HG02970 (cell line): Measurements from ENCODE around the gene DDX41.
"Not testable (repeated sequence)": the region's sequence is repeated elsewhere in the genome, so short reads cannot be mapped to it uniquely, and the experiment has no call there.

Experiments used
- ATAC-seq: cut with Tn5 transposase; IDR thresholded peaks from one replicate; pipeline ENCODE4 v1.9.1; 2021; ENCODE audit warnings: mild to moderate bottlenecking, moderate library complexity, moderate number of reproducible peaks; ENCODE audit not compliant: unreplicated experiment, low FRiP score

DDX41 gene

DNA sequence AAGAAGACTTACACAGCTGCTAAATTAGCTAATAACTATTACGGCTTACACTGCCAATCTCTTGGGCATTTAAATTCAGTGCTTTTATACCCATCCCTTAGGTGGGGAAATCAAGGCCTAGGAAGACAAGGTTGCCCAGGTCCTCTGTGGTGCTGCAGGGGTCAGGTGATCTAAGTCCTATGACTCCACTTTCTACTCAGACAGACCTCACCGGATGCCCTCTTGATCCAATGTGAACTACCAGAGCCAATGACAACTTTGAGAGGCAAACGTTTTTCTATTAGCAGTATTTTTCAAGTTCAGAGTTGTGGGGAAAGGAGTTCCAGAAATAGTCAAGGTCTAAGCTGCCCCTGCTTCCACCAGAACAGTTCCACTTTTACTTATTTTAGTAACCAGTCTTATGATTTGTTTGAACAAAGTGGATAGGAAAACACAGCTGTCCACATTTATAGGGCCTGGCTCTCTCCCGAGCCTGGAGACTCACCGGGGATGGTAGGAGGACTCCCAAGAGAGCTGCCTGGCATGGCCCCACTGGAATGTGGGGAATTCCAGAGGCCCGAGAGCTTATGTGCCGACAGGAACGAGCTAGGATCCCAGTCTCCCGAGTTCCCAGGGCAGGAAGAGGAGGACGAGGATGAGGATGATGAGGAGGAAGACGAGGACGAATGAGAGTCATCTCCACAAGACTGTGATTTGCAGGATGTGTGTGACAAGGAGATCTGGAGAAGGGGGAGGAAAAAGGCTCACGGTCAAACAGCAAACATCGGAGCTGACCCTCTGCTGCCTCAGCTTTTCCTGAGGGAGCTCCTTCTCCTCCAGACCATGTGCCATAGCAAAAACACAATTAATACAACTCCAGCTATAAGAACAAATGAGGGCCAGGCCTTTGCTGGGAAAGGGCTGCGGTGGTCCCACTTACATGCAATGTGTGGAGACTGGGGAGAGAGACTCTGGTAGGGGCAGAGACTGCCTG, 20.9 kb upstream of the DDX41 start:
- ATAC-seq, result no peak

DNA sequence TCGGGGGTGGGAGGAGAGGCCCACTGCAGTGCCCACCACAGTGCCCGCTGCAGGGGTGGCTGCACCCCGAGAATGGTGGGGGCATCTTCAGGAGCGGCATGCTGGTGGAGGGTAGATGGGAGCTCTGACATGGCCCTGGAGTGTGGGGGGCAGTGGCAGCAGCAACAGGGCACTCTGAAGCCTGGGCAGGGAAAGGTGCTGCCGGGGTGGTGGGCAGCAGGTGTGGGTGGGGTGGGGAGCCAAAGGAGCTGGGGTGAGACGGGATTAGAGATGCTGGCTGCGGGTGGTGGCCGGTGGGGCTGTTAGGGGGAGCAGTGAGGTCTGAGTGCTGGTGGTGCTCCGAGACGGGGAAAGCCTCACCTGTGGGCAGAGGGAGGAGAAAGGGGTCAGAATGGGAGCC, 19.6 kb upstream of the DDX41 start:
- no peak for ATAC-seq

DNA sequence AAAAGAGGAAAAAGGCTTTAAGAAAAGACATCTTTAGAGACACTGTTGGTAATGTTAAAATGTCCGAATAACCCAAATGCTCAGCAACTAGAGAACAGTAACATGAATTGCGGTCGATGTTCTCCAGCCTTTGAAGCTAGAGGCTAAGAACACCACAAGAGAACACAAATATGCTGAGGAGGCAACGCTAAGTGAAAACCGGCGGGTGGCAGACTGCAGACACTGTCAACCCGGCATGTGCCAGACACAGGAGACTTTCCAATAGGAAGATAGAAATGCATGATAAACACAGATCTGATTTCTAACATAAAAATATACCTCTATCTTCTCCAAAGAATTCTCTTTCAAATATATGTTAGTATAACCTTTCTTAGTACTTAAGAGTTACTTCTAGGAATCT, 18.4 kb upstream of the DDX41 start:
- no peak for ATAC-seq

DNA sequence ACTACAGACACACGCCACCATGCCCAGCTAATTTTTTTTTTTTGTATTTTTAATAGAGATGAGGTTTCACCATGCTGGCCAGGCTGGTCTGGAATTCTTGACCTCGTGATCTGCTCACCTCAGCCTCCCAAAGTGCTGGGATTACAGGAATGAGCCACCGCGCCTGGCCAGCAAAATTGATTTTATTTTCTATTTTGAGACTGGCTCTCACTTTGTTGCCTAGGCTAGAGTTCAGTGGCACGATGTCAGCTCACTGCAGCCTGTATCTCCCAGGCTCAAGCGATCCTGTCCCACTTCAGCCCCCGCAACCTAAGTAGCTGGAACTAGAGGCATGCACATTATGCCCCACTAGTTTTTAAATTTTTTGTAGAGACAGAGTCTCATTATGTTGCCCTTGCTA, 17.7 kb upstream of the DDX41 start:
- not testable (repeated sequence) for ATAC-seq

DNA sequence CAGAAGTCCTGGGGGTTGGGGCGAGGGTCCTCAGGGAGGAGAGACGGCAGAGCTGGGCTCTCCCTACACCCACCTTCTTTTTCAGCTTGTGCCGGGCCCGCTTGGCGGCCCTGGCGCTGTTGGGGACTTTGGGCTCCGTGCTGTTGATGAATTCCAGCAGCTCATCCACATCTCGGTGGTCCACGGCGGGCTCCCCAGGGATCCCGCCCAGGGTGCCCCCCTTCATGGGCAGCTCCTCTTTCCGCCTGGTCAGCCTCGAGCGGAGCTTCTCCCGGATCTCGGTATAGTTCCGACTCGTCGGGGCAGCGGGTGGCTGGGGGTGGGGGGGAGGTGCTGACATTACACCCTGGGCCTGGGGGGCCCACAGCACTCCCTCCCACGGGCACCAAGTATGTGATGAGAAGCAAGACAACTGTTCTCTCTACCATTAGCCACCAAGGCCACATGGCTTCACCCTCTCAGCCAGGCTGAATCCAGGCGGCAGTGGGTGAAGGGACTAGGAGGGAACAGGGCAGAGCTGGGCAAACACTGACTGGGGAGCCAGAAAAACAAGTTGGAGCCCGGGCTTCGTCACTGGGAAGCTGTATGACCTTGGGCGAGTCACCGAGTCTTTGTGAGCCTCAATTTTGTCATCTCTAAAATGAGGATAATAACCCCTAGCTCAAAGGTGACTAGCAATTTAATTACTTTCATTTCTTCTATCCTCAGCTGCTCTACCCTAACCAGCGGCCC, 14.6 kb upstream of the DDX41 start:
- ATAC-seq, result no peak

DNA sequence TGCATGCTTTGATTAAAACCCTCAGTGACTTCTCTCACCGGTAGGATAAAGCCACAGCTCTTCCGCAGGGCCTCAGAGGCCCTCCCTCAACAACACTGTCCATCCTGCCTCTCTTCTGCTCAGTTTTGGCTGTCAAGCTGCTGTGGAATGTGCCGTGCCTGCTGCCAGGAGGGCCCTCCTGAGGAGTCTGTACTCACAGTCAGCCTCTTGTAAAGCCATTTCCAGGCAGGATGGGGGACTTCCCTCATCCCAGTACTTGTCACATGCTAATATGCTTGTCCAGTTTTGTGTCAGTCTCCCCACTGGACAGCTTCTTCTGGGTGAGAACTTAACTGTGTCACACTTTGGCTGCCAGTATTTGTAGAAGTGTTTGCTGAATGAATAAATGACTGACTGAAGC, 13.9 kb upstream of the DDX41 start:
- ATAC-seq, result no peak

DNA sequence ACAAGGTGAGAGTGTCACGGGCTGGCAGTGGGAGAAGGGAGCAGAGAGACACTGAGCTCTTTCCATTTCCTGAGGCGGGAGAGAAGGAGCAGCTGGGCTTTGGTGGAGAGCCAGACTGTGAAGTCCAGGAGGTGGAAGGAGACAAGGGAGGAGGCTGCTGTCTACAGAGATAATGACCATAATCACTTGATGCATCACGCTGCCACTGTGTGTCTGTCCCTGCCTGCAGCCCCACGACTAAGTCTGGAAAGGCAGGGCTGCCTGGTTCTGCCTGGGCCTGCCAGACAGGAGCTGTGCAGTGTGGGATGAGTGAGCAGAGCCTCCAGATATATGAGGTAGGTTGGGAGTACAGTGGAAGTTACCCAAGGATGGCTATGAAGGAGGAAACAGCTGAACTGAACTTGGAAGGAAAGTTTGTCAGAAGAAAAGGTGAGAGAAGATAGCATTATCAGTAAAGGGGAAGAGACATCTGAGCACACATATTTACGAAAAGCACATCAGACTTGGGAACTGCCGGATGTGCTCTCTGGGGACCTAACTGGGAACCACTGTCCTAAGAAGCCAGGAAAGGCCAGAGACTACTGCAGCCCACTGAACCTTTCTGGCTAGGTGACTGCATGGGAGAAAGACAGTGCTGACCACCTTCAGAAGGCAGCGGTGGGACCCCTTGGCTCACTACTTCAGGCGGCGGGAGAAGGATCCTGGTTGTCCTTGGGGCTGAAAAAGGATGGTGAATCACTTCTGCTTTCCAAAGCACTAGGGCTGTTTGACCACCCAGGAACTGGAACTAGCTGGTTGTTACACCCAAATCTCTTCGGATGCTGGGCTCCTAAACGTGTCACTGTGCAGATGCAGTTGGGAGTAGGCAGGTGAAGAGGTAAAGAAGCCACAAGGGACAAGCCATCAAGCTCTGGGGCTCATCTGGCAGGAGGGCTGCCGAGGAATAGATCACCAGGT, 12.8 kb upstream of the DDX41 start:
- ATAC-seq, result no peak

DNA sequence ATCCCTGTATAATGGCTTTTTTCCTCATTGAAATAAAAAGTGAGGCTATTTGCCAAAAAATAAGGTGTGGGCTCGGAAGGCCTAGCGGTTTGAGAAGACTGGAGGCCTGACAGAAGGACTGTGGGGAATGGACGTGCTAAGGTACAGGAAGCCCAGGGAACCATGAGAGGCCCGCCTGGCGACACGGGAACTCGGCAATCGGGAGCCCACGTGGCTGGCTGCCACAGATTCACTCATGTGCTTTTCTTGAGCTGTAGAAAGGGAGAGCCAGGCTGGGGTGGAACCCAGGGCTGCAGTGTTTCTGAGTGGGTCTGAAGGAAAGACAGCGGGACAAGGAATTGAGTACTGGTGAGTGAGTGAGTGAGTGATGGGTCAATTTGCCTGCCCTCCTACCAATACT, 11.9 kb upstream of the DDX41 start:
- ATAC-seq, result no peak

DNA sequence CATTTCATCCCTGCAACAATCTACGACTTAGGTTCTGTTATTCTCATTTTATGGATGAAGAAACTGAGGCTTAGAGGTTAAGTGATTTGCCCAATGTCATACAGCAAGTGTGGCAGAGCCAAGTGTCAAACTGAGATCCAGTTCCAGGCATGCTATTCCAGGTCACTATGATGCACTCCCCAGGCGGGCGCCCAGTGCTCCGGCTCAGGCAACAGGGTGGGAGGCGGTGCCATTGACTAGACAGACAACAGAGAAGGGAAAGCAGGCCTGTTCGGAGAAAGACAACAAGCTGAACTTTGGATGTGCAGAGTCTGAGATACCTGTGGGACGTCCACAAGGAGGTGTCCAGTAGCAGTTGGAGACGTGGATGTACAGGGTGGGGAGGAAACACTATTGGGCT, 10.8 kb upstream of the DDX41 start:
- ATAC-seq, result no peak

DNA sequence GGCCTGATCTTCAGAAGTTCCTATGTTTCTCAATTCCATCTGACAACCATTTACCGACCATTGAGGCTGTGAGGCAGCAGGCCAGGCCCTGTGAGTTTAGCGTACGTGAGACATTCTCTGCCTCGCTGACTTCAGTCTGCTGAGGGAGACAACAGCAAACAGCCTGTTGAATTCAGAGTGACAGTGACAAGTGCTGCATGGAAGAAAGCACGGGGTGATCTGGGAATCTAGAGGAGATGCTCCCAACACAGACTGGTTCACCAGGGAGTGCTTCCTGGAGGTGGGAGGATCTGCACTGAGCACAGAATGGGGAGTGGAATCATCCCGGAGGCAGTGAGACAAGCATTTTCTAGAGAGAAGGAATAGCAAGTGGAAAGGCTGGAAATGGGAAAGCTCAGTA, 10.0 kb upstream of the DDX41 start:
- ATAC-seq, result no peak

DNA sequence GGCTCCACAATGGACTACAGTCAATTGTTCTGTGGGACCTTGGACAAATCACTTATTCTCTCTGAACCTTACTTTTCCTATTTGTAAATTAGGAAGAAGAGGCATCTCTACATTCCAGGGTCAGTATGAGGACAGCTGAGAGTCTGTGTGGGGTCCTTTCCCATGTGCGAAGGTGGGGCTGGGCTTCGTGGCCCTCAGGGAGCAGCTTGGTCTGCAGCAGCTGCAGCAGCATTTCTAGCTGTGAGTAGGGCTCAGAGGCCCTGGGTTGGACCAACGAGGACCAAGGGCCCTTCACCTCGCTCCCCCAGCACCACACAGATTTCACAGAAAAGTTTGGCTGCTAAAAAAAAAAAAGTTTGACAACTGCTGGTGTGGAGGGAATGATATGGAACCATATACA, 9.4 kb upstream of the DDX41 start:
- ATAC-seq, result no peak

DNA sequence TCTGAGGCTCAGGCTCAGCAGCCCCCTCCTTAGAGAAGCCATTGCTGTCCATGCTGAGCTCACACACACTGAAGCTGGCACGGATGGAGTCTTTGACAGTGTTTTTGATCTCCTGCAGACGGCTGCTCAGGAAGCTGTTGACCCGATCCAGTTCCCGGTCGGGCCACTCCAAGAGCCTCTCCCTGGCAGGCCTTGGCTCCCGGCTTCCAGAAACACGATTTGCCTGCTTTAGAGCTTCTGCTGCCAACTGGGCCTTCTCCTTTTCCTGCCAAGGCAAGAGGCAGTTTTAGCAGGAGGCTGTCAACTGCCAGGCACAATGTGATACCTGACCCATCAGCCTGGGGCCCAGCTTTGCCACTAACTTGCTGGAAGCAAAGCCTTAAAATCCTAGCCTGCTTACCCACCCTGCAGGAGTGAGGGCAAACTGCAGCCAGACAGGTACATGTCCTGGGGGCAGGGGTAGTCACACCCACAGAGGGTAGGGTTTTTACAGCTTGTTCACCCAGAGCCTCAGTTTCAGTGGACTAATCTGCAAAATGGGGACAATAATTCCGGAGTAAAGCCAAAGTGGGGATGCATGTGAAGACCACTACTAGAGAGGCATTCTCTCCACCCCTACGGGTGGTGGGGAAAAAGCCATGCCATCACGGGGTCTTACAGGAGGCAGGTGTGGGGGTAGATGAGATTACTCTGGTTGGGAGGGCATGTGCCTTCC, 8.3 kb upstream of the DDX41 start:
- no peak for ATAC-seq

DNA sequence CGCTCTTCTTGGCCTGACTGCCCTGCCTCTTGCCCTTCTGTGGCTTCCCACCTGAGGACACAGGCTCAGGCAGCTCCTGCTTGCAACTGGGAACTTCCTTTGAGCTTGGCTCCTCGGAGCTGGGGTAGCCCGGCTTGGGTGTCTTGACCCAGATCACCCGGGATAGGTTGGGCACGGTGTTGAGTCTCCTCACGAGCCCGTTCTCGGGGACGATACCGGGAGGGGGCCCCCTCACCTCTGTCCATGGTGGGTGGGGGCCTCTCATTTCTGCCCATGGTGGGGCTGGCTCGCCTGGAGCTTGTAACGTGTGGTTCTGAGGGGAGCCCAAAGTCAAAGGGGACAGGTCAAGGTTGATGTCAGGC, 7.8 kb upstream of the DDX41 start:
- ATAC-seq, result no peak

DNA sequence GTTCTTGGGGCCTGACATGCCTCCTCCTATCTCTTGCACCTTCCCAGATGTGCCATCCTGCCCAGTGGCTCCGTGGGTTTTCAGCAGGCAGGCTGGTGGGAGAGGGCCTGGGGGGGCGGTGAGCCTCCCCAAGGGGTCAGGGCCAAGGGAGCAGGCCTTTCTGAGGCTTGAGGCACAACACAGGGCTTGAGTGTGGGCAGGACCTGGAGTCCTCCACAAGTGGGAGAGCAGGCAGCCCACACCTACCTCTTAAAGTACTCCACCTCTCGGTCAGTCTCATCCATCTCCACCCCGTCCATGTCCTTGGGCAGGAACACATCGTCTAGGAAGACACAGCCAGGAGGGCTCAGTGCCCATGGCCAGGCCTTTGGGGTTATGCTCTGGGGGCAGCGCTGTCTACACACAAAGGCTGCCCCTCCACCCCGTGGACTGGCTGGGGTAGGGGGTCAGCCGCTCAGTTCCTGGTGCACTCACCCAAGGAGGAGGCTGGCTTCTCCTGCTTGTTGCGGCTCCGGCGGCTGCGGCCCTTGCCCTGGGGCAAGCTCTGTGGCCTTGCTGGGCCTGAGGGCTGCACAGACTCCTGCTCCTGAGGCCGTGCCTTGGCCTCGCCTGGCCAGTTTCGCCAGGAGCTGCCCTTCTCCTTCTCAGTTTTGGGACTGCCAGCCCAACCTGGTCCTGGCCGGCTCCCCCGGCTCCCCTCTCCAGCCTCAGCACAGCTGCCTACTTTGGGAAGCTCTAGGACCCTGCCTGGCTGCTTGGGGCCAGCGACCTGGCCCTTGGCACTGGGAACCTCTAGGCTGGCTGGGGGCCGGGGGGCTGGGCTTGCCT, 7.2 kb upstream of the DDX41 start:
- no peak for ATAC-seq

DNA sequence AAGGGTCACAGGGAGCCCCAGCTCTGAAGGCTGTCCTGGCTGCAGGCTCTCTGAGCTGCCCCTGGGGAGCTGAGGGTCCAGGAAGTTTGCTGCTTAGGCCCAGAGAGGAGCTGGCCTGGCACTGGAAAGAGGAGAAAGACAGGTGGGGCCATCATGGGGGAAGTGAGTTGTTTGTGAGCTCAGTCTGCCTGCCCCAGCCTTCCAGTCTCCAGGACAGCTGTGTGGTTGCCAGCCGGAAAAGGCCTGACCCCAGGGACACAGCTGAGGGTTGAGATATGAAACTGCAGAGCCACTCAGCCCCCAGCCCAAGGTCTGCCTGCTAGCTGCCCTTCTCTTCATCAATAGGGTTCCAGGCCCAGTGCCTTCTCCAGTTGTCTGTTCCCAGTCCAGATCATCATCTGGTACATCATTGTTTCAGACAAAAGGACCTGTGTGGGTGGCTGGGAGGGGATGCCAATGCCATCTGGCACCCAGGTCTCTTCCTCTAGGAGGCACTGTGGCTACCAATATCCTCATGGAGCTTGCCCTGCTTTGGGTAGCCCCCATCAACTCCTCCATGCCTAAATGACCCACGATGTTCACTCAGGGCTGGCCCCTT, 4.3 kb upstream of the DDX41 start:
- ATAC-seq, result no peak

DNA sequence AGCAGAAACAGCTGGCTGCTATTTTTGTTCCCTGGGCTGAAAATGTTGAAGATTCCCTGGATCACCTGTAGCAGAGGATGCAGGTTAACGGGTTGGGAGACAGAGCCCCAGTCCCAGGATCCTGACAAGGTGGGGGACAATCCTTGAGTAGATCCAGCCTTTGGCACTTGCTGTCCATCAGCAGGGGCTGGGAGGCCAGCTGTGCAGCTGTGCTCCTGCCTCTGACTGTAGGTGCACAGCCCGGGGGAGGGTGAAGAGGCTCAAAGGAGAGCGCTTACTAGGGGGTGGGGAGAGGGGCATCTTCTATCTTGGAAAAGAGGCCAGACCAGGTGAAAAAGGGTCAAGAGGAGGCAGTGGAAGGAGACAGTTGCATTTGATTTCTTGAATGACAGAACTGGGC, 3.5 kb upstream of the DDX41 start:
- no peak for ATAC-seq

DNA sequence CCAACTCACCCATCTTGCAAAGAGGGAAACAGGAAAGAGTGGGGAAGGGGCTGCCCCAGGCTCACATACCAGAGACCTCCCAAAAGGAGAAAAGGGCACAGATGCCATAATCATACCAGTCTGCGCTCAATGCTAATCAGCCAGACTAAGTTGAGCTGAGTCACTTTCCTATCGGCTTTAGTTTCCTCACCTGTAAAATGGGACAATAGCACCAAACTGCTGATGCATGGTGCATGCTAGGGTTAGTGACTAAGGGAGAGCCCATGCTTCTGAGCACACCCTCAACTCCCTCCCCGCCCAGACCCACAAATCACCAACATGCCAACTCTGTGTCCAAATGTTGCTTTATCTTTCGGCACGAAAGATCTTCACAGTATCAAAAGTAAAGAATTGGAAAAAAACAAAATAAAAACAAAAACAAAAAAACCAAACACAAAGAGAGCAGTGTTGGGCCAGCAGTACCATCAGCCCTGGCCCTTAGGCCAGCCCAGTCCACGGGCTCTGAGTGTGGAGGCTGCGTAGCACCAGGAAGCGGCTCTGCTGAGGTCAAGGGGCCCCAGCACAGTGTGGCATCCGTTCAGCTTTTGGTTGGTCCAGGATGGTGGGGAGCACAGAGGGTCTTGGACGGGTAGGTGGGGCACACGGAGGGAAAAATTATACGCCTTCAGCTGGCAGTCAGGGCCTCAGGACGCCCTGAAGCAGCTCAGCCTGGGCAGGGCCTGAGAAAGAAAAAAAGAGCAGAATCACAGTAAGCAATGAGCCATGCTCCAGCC, 2.9 kb upstream of the DDX41 start:
- no peak for ATAC-seq

DNA sequence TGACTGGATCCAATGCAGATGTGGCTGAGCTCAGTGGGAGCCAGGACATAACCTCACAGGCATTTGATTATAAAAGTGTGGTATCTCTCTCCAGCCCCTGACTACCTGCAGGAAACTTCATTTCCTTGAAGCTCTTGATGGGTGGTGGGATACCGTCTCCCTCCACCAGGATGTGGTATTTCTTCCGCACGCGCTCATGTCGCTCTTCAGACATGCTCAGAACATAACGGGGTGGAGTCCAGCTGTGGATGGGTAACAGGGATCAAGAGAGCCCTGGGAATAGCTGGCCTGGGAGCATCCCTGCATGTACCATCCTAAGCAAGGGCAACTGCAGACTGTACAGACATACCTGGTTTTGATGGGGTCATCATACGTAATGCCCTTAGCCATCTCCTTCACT, 1.2 kb downstream of the DDX41 start:
- ATAC-seq, result no peak
